Activated CD8-positive, alpha-beta memory T cell treated with anti-CD3 and anti-CD28 coated beads, Interleukin-2, amount 10 ng/mL, durations not matched to agents 7 days and 5 days (primary cell): Measurements from ENCODE around the gene KIF15. TPM values are rescaled to one million over a fixed set of nuclear protein-coding genes. Genes with fewer than 3 reads are reported as not detected.

ENCODE experiments used
- ATAC-seq: fragments of 150-1000 bp; cut with Tn5 transposase; one replicate; pipeline ENCODE4 v1.10.0; 2021; ENCODE audit warnings: moderate library complexity
- CTCF ChIA-PET: fragments of 350-600 bp; sonication (Branson Sonifier 250); formaldehyde crosslinking; loops from one replicate; lab custom pipeline; 2021; ENCODE audit warnings: antibody characterized with exemption; lab: Charles Lee
- DNase-seq: peaks from one replicate; pipeline ENCODE4 v3.0.0-alpha.2; 2020
- H3K27ac Mint-ChIP-seq: one replicate; pipeline ENCODE4 v1.8.0; 2021; ENCODE audit warnings: mild to moderate bottlenecking, mixed read lengths
- H3K27me3 Mint-ChIP-seq: one replicate; pipeline ENCODE4 v1.8.0; 2021; ENCODE audit warnings: mixed read lengths
- H3K36me3 Mint-ChIP-seq: one replicate; pipeline ENCODE4 v1.8.0; 2021; ENCODE audit warnings: mild to moderate bottlenecking, mixed read lengths
- H3K4me1 Mint-ChIP-seq: one replicate; pipeline ENCODE4 v1.8.0; 2021; ENCODE audit warnings: mixed read lengths
- H3K4me3 Mint-ChIP-seq: one replicate; pipeline ENCODE4 v1.8.0; 2021; ENCODE audit warnings: mild to moderate bottlenecking, moderate library complexity, mixed read lengths
- H3K9me3 Mint-ChIP-seq: one replicate; pipeline ENCODE4 v1.8.0; 2022; ENCODE audit warnings: low read depth, mixed read lengths
- total RNA-seq, 2 experiments: library from RNA; stranded (reverse); gene quantifications; one replicate each; pipeline ENCODE4 v1.2.3, GENCODE V29; 2021

Gene KIF15
- total RNA-seq, 2 experiments from 2014 or later, result 48.7 to 60.6 TPM

DNA sequence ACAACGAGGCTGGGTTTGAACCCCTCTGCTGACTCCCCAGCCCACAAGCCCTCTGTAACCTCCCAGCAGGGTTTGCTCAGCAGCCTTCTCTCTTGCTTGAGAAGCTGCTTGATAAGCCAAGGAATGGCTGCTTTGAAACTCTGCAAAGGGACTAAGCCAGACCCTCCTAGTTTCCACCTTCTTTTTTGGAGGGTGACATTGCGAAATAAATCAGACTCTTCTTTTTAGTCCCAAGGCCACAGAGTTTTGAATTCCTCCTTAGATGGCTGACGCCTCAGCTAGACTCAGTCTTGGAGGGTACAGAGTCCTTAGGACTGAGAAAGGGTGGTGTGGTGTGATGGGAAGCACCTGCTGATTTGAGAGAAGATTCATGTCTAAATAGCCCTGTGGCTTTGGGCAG lies 114.0 kb downstream of the KIF15 start:
- CTCF ChIA-PET, result no interaction called here
- no peak for DNase-seq
- Mint-ChIP-seq H3K27ac (no peak overlapping the region), H3K4me3 (no peak overlapping the region), H3K9me3 (no peaks in the 10 kb centered on the region), H3K27me3 (peaks cover 4% of the 10 kb centered on the region), H3K36me3 (no peaks in the 10 kb centered on the region), H3K4me1 (no peaks in the 10 kb centered on the region)
- no peak for ATAC-seq

DNA sequence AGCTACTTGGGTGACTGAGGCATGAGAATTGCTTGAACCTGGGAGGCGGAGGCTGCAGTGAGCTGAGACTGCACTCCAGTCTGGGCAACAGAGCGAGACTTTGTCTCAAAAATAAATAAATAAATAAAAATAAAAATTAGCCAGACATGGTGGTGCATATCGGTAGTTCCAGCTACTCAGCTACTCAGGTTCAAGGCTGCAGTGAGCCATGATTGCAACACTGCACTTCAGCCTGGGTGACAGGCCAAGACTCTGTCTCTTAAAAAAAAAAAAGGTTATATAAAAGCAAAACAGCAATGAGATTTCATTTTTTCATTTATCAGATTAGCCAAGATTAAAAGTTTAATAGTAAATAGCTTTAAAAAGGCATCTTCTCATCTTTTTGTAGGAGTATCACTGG lies 115.7 kb downstream of the KIF15 start:
- no peaks in the 10 kb centered on the region for H3K4me1 Mint-ChIP-seq
- H3K27ac Mint-ChIP-seq, result no peak overlapping the region
- DNase-seq, result no peak
- no peak overlapping the region for H3K4me3 Mint-ChIP-seq
- peaks cover 7% of the 10 kb centered on the region for H3K27me3 Mint-ChIP-seq
- no peaks in the 10 kb centered on the region for H3K9me3 Mint-ChIP-seq
- no peak for ATAC-seq
- no peaks in the 10 kb centered on the region for H3K36me3 Mint-ChIP-seq
- CTCF ChIA-PET, result no interaction called here

DNA sequence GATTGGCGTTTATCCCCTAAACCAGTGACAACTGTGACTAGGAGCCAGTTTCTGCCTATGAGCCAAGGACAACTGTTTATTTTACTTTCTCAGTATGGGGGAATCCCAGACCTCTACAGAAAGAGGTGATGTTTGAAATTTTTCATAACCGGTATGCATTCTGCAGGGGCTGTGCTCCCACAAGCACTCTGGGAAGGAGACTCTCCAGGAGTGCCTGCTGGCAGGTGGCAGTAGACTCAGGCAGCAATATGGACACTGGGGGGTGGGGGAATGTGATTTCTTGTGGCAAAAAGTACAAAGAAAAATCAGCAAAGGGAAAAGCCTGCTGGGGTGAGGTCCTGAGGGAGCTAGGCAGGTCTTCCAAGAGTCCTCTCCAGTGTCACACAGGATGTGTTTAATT lies 118.7 kb downstream of the KIF15 start:
- ATAC-seq (no peak), DNase-seq (no peak)
- no peaks in the 10 kb centered on the region for H3K36me3 Mint-ChIP-seq
- H3K4me1 Mint-ChIP-seq, result no peaks in the 10 kb centered on the region
- H3K27me3 Mint-ChIP-seq, result peaks cover 10% of the 10 kb centered on the region
- no peak overlapping the region for H3K27ac Mint-ChIP-seq
- H3K4me3 Mint-ChIP-seq, result no peak overlapping the region
- CTCF ChIA-PET, result no interaction called here
- no peaks in the 10 kb centered on the region for H3K9me3 Mint-ChIP-seq

DNA sequence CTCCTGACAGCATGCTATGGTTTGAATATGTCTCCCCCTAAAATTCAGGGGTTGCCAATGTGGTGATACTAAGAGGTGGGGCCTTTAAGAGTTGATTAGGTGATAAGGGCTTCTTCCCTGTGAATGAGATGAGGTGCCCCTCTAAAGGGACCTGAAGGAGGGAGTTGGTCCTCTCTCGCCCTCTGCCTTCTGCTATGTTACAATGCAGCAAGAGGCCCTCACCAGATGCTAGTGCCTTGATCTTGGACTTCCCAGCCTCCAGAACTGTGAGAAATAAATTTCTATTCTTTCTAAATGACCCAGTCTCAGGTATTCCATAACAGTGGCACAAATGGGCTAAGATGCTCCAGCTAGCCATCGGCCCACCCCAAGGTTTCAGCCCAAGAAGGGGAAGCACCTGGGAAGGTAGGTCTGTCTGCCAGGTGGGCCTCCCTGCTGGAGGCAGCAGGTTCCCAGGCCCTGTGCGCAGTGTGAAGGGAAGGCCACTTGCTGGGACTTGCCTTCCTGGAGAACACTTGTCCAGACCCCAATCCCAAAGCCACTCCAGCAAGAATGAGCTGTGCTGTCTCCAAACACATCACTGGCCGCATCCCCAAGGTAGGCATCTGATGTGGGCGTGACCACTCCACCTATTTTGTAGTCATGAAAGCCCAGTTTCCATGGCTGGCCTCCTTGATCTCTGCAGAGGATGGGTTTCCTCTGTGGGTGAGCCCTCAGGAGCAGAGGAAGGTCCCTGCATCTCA lies 121.8 kb downstream of the KIF15 start:
- peaks cover 6% of the 10 kb centered on the region for H3K27me3 Mint-ChIP-seq
- CTCF ChIA-PET, result no interaction called here
- no peaks in the 10 kb centered on the region for H3K4me1 Mint-ChIP-seq
- H3K27ac Mint-ChIP-seq, result no peak overlapping the region
- ATAC-seq (no peak), DNase-seq (no peak)
- no peak overlapping the region for H3K4me3 Mint-ChIP-seq
- no peaks in the 10 kb centered on the region for H3K9me3 Mint-ChIP-seq
- no peaks in the 10 kb centered on the region for H3K36me3 Mint-ChIP-seq

DNA sequence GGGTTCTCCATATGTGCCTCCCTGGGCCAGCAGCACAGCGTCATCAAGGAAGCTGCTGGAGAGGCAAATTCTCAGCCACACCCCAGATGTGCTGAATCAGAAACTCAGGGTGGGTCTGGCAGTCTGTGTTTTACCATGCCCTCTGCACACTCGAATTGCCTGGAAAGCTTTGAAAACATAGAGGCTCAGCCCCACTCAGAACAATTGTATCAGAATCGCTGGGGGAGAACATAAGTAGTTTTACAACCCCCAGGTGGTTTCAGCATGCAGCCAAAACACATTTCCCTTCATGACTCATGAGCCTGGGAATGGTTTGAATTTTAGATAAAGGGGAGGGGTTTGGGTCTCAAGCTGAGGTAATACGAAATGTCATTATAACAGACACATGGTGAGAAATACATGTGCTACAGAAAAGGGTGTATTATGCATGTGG lies 122.4 kb downstream of the KIF15 start:
- ATAC-seq (no peak), DNase-seq (no peak)
- Mint-ChIP-seq H3K4me3 (no peak overlapping the region), H3K4me1 (no peaks in the 10 kb centered on the region), H3K27me3 (peaks cover 6% of the 10 kb centered on the region), H3K27ac (no peak overlapping the region), H3K9me3 (no peaks in the 10 kb centered on the region), H3K36me3 (no peaks in the 10 kb centered on the region)
- CTCF ChIA-PET, result no interaction called here

DNA sequence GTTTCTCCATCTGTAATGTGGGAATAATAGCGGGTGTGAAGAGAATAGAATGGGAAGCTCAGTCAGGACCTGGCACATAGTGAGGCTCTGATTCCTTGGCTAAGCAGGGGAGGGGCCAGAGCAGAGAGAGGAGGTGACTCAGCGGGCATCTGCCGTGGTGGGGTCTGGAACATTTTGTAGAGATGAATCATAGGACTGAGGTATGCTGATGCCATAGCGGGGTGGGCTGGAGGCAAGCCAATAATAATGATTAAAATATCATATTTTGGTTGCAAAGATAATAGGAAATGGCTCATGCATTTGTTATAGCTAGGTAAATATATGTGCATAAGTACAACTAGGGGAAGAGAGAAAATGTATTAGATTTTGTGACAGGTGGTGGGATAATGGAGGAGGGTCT lies 124.0 kb downstream of the KIF15 start:
- ATAC-seq (no peak), DNase-seq (no peak)
- Mint-ChIP-seq H3K27me3 (peaks cover 6% of the 10 kb centered on the region), H3K4me3 (no peak overlapping the region), H3K4me1 (no peaks in the 10 kb centered on the region), H3K27ac (no peak overlapping the region), H3K36me3 (no peaks in the 10 kb centered on the region), H3K9me3 (no peaks in the 10 kb centered on the region)
- CTCF ChIA-PET, result no interaction called here

DNA sequence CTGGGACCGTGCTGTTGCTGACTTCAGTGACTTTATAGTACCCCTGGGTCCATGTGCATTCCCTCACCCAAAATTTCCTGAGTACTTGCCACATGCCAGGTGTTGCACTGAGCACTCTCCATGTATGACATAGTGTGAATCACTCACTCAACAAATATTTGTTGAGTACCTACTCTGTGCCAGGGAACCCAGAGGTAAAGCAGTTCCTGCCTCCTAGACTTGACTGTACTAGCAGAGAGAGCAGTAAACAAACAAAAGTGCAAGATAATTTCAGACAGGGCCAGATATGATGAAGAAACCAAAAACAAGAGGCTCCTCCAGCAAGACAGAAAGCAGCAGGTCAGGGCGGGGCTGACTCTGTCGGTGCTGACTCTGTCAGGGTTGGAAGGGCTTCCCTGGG lies 125.0 kb downstream of the KIF15 start:
- ATAC-seq (no peak), DNase-seq (no peak)
- CTCF ChIA-PET, result no interaction called here
- peaks cover 4% of the 10 kb centered on the region for H3K27me3 Mint-ChIP-seq
- H3K36me3 Mint-ChIP-seq, result no peaks in the 10 kb centered on the region
- H3K4me3 Mint-ChIP-seq, result no peak overlapping the region
- no peaks in the 10 kb centered on the region for H3K4me1 Mint-ChIP-seq
- H3K27ac Mint-ChIP-seq, result no peak overlapping the region
- no peaks in the 10 kb centered on the region for H3K9me3 Mint-ChIP-seq

DNA sequence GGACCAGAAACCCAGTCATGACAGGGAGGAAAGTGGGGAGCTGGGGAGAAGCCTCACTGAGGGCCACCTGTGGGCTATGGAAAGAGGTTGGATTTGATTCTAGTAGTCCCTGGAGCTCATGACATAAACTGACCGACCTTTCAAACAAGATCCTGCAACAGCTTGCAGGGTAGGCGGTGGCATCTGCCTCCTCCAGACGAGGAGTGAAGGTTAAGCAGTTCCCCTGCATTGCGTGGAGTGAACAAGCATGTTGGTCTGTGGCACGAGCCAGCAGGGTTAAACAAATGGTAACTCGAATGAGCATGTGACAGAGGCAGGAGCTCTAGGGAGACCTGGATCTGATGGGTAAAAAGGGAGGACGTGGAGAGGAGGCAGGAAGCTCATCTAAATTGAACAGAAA lies 125.5 kb downstream of the KIF15 start:
- CTCF ChIA-PET, result no interaction called here
- H3K4me1 Mint-ChIP-seq, result no peaks in the 10 kb centered on the region
- H3K27me3 Mint-ChIP-seq, result peaks cover 4% of the 10 kb centered on the region
- H3K9me3 Mint-ChIP-seq, result no peaks in the 10 kb centered on the region
- DNase-seq (no peak), ATAC-seq (no peak)
- H3K36me3 Mint-ChIP-seq, result no peaks in the 10 kb centered on the region
- H3K27ac Mint-ChIP-seq, result no peak overlapping the region
- no peak overlapping the region for H3K4me3 Mint-ChIP-seq

DNA sequence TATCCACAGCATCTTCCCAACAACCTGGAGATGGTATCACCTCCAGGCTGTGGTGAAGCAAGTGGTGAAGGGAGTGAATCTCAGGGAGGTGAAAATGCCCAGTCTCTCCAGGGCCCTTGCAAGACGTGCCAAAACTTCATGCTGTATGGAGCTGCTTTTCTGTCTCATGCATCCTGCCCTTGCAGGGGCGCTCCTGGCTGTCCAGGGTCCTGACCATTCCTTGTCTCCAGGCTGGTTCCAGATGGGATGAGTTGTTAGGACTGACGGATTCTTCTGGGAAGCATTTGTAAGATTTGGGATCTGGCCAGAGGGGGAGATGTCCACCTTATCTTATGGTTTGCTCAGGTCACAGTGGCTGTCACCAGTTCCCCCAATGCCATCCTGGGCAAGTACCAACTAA lies 128.7 kb downstream of the KIF15 start:
- ATAC-seq (no peak), DNase-seq (no peak)
- H3K36me3 Mint-ChIP-seq, result no peaks in the 10 kb centered on the region
- no peaks in the 10 kb centered on the region for H3K27me3 Mint-ChIP-seq
- H3K9me3 Mint-ChIP-seq, result no peaks in the 10 kb centered on the region
- CTCF ChIA-PET, result no interaction called here
- no peak overlapping the region for H3K27ac Mint-ChIP-seq
- H3K4me3 Mint-ChIP-seq, result no peak overlapping the region
- no peaks in the 10 kb centered on the region for H3K4me1 Mint-ChIP-seq

DNA sequence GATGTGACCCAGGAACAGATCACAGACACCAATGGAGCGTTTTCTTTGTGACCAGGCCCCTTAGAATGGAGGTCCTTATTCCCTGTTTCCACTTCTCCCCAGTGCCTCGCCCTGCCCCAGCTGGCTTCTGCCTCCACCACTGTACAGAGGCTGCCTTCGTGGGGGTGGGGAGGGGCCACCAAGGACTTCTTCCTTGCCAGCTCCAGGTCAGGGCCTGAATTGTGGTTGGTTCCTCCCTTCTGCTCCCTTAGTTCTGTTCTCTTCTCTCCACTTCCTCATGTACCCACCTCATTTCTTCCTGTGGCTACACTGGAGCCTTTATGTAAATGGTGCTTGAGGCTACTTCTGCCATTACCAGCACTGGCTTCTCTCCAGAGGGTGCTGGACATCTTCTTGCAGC lies 129.3 kb downstream of the KIF15 start:
- H3K27me3 Mint-ChIP-seq, result no peaks in the 10 kb centered on the region
- no peak for ATAC-seq
- no peak overlapping the region for H3K4me3 Mint-ChIP-seq
- CTCF ChIA-PET, result interaction anchor here (0.6 kb wide), 1 partner anchor 277 kb away, joined by 3 read pairs; no protein-coding TSS in a partner anchor
- H3K27ac Mint-ChIP-seq, result no peak overlapping the region
- no peak for DNase-seq
- H3K4me1 Mint-ChIP-seq, result no peaks in the 10 kb centered on the region
- H3K36me3 Mint-ChIP-seq, result no peaks in the 10 kb centered on the region
- no peaks in the 10 kb centered on the region for H3K9me3 Mint-ChIP-seq

DNA sequence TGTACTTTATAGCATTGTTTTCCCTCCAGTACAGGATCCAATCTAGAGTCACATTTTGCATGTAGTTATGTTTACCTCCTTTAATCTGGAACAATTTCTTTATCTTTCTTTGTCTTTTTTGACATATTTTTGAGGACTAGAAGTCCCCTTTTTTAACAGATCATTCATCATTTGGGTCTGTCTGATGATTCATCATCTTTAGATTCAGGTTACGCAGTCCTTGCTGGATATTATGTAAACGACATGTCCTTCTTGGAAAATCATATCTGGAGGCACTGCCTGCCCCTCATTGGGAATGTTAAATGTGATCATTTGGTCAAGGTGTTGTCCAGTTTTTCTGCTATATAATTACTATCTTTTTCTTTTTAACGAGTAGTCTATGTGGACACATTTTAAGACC lies 131.1 kb downstream of the KIF15 start:
- H3K27me3 Mint-ChIP-seq, result no peaks in the 10 kb centered on the region
- no peak overlapping the region for H3K4me3 Mint-ChIP-seq
- CTCF ChIA-PET, result no interaction called here
- no peak for ATAC-seq
- DNase-seq, result no peak
- no peaks in the 10 kb centered on the region for H3K36me3 Mint-ChIP-seq
- H3K27ac Mint-ChIP-seq, result no peak overlapping the region
- H3K9me3 Mint-ChIP-seq, result no peaks in the 10 kb centered on the region
- H3K4me1 Mint-ChIP-seq, result no peaks in the 10 kb centered on the region

DNA sequence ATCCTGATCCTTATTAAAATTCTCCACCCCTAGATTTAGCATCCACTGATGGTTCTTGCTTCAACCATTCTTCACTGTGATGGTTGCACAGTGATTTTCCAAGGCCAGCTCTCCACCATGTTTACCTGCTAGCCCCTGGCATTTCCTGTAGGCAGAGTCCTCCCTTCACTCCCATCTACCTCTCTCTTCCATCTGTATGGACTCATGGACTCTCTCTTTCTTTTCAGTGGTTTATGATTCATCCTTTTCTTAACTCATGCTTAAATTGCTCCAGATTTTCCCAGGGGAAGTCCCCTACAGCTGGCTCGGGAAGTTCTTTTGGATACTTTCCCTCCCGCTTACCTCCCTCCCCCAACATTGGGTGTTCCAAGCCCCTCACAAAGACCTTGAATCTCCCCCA lies 131.5 kb downstream of the KIF15 start:
- Mint-ChIP-seq H3K9me3 (no peaks in the 10 kb centered on the region), H3K27me3 (no peaks in the 10 kb centered on the region), H3K4me1 (no peaks in the 10 kb centered on the region), H3K36me3 (no peaks in the 10 kb centered on the region), H3K4me3 (no peak overlapping the region), H3K27ac (no peak overlapping the region)
- no peak for DNase-seq
- ATAC-seq, result no peak
- CTCF ChIA-PET, result no interaction called here

DNA sequence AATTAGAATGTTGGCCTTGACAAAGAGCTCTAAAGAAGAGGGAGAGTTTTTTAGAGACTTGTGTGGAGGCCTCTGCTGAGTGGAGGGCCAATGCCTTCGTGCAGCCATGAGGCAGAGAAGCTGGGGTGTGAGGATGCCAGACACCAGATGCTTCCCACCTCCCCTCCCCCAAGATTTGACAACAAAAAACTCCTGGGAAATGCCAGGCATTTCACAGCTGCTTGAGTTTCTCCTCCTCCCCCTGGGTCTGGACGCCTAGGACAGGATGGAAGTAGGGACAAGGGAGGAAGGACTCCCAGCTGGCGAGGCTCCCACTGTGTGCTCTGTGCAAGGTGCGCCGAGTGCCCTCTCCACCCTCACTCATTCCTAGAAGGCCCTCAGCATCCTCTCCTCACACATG lies 132.9 kb downstream of the KIF15 start:
- H3K36me3 Mint-ChIP-seq, result no peaks in the 10 kb centered on the region
- DNase-seq (no peak), ATAC-seq (no peak)
- no peak overlapping the region for H3K4me3 Mint-ChIP-seq
- H3K4me1 Mint-ChIP-seq, result peaks cover 1% of the 10 kb centered on the region
- no peaks in the 10 kb centered on the region for H3K9me3 Mint-ChIP-seq
- no peak overlapping the region for H3K27ac Mint-ChIP-seq
- CTCF ChIA-PET, result no interaction called here
- no peaks in the 10 kb centered on the region for H3K27me3 Mint-ChIP-seq

DNA sequence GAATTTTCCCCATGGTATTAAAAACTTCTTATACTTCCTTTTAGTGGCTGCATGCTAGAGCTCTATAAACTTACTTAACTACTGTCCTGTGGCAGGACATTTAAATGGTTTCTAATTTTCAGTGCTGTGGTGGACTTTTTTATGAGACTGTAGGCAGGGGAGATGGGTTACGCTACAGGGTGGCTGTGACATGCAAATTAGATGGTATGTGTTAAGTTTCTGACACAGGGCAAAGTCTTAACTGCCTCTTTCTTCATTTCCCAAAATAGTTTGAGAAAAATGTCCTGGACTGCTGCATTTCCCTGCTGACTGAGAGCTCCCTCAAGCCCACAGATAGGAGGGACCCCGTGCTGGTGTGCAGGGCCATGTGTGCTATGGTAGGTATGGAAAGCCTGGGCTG lies 134.8 kb downstream of the KIF15 start:
- H3K4me1 Mint-ChIP-seq, result peaks cover 12% of the 10 kb centered on the region
- no peaks in the 10 kb centered on the region for H3K9me3 Mint-ChIP-seq
- CTCF ChIA-PET, result interaction anchor here (0.7 kb wide), 2 partner anchors 17 to 28 kb away, joined by 3 read pairs; no protein-coding TSS in a partner anchor
- ATAC-seq, result no peak
- H3K27me3 Mint-ChIP-seq, result no peaks in the 10 kb centered on the region
- H3K4me3 Mint-ChIP-seq, result no peak overlapping the region
- no peak for DNase-seq
- H3K27ac Mint-ChIP-seq, result no peak overlapping the region
- H3K36me3 Mint-ChIP-seq, result no peaks in the 10 kb centered on the region
